ENCODE data around the gene MOV10L1.

DNA sequence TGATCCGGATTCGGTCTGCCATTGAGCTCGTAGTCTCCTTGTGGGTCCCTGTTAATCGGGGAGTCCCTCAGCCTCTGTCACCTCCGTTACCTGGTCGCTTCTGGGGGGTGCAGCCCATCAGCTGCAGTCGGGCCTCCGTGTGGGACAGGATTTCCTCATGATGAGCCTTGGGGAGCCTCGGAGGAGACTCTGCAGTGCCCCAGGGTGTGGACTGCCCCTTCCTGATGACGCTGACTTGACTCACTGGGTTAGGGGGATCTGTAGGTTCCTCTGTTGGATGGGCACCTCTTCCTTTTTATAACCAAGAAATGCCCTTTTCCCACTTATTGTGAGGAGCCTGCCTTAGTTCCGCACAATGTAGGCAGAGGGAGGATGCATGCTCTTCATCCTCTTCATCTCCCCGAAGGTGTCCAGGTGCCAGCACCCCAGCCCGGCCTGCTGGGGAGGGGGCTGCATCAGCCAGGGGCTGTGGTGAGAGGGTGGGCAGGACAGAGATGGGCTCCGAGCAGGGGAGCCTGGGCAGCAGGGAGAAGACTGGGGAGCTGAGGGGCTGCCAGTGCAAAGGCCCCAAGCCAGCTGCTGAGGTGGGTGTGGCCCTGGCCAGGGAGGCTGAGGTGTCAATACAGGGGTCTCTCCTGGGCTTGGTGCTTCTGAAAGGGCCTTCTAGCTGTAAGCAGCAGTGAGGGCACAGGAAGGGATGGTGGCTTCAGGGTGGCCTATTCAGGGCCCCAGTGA is 18.2 kb upstream of the MOV10L1 start:
- TF ChIP-seq, protein P1, sequence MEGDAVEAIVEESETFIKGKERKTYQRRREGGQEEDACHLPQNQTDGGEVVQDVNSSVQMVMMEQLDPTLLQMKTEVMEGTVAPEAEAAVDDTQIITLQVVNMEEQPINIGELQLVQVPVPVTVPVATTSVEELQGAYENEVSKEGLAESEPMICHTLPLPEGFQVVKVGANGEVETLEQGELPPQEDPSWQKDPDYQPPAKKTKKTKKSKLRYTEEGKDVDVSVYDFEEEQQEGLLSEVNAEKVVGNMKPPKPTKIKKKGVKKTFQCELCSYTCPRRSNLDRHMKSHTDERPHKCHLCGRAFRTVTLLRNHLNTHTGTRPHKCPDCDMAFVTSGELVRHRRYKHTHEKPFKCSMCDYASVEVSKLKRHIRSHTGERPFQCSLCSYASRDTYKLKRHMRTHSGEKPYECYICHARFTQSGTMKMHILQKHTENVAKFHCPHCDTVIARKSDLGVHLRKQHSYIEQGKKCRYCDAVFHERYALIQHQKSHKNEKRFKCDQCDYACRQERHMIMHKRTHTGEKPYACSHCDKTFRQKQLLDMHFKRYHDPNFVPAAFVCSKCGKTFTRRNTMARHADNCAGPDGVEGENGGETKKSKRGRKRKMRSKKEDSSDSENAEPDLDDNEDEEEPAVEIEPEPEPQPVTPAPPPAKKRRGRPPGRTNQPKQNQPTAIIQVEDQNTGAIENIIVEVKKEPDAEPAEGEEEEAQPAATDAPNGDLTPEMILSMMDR (IDR thresholded peaks at IDR 0.05), result no peak
- TF ChIP-seq POLR2A (IDR thresholded peaks at IDR 0.05), result no peak

Measured in lower leg skin (tissue), 3 donors.